UCSD-AML1 (cell line): Measurements from ENCODE around the gene LILRA1.
"Not testable (repeated sequence)": the region's sequence is repeated elsewhere in the genome, so short reads cannot be mapped to it uniquely, and the experiment has no call there.

Experiments used
- DNase-seq: peaks from one replicate; lab custom pipeline; 2025; ENCODE audit not compliant: unreplicated experiment; lab: John Stamatoyannopoulos, UW

Gene LILRA1

GRCh38 chr19:54593445-54593844 lies at the start of gene LILRA1:
TSS of gene LILRA1 (plus strand) at chr19:54593632. CDS start at chr19:54594245, 613 bp downstream.
- peak; percentile 27 for DNase-seq

DNA sequence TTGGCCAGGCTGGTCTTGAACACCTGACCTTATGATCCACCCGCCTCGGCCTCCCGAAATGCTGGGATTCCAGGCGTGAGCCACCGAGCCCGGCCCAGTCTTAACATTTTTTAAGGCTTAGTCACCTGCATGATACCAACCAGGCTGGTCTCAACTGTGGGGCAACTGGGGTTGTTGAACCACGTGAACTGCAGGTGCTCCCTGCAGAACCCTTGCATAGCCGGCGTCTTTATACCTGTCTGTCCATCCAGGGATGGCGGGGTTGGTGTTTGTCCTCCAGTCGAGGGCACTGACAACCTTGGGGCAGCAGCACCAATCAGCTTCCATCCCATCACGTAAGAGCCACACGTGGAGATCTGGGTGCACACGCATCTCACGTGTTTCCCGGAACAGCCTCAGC lies 44.6 kb upstream of the LILRA1 start:
- DNase-seq, result no peak

GRCh38 chr19:54549224-54549623 lies 44.2 kb upstream of the LILRA1 start:
- DNase-seq, result no peak

DNA sequence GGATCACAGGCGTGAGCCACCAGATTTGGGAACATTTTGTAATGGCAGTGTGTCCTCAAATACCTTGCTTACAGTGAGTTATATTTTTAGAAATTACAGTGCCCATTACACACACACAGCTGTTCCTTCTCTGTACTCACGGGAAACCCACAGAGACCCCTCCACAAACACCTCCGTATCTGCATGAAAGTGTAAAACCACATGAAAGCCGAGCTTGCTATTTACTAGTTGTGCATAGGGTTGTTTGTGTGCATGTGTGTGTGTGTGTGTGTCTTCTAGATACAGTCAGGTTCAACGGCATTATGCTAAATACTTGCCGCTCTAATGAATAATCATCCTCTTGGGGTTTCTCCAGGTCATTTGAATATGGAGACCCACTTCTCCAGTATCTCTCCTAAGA lies 42.1 kb upstream of the LILRA1 start:
- no peak for DNase-seq

GRCh38 chr19:54551950-54552912 lies 41.2 kb upstream of the LILRA1 start:
- DNase-seq, result no peak

- no peak for DNase-seq
Measured at GRCh38 chr19:54552913-54553310, 40.5 kb upstream of the LILRA1 start.

- DNase-seq, result no peak
Measured at GRCh38 chr19:54554006-54554405, 39.4 kb upstream of the LILRA1 start.

- no peak for DNase-seq
Measured at GRCh38 chr19:54554896-54555295, 38.5 kb upstream of the LILRA1 start.

DNA sequence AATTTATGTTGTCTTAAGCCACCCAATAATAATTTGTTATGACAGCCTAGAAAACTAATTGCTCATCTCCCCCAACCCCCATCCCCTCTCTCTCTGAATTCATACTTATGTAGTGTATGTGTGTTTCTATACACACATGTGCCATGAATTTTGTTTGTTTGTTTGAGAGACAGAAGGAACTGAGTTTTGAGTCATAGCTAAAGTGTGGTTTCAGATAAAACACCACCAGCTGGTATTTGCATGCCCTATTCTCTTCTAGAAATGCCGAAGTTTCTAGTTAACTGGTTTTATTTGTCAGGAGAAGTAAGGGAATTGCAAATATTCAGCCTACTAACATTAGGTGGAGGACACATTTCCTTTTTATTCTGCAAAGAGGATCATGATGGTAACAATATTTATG lies 37.2 kb upstream of the LILRA1 start:
- DNase-seq, result no peak

GRCh38 chr19:54558339-54558738 lies 35.1 kb upstream of the LILRA1 start:
- DNase-seq, result no peak

- no peak for DNase-seq
Measured at GRCh38 chr19:54560881-54561385, 32.5 kb upstream of the LILRA1 start.

DNA sequence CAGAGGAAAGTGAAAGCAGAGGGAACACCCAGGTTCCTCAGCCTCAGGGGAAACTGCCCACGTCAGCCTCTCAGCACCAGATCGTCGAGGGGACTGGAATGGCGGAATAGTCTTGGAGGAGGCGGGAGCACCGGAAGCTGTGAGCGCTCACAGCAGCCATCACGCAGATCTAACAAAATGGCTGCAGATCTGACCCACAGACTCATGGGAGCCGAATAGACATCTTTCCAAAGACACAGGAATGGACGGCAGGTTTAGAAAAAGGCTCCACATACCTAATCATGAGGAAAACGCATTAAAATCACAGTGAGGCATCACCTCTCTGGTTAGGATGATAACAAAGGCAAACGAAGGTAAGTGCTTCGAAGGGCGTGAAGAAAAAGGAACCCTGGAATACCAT lies 31.6 kb upstream of the LILRA1 start:
- no peak for DNase-seq

DNA sequence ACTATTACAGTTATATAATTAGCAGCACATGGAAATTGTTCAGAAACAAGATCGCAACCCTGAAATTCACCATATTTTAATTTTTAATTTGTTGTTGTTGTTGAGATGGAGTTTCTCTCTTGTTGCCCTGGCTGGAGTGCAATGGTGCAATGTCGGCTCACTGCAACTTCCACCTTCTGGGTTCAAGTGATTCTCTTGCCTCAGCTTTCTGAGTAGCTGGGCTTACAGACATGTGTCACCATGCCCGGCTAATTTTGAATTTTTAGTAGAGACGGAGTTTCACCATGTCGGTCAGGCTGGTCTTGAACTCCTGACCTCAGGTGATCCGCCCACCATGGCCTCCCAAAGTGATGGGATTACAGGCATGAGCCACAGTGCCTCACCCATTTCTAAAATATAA lies 30.2 kb upstream of the LILRA1 start:
- DNase-seq, result not testable (repeated sequence)

DNA sequence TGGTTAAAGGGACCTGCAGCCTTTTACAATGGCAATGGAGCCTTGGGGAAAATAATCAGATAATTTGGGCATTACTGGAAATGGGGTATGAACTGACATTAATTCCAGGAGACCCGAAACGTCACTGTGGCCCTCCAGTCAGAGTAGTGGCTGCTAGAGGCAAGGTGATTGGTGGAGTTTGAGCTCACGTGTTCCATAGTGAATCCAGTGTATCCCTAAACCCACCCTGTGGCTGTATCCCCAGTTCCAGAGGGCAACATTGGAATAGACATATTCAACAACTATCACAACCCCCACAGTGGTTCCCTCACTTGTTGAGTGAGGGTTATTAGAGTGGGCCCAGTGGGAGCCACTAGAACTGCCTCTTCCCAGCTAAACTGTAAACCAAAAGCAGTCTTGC lies 23.1 kb upstream of the LILRA1 start:
- no peak for DNase-seq

DNA sequence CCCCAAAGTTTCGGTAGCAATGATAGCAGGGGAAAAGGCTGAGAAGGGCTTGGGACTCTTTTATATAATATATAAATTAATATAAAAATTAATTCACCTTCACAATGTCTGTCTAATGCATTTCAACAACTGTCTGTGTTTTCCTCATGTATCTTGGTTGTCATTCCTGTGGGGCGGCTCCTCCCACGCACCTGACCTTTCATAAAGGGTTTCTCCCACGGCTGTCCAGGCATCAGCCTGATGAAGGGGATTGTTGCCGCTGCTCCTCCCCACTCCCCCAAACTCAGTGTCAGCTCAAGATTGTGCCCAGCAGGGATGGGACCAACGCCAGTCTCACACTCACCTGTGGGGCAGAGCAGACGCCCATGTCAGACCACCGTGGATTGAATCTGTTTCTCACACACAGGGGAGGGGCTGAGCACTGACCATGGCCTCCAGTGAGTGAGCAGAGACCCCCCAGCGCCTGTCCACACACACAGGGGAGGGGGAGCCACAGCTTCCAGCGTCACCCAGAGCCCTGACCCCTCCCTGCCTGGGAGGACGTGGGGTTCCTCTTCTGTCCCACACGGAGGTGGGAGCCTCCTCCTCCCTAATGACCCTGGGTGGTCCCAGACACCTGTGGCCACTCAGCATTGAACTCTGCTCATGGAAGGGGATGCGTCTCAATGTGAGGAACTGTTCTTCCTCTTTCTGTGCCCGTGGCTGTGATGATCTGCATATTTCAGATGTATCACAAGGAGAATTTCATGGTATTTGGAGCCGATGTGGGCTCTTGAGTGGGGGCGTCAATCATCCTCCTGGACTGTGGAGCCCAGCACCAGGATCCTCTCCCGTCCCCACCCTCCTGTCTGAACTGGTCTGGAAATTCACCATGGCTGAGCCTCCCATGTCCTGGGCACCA lies 21.5 kb upstream of the LILRA1 start:
- DNase-seq, result not testable (repeated sequence)

DNA sequence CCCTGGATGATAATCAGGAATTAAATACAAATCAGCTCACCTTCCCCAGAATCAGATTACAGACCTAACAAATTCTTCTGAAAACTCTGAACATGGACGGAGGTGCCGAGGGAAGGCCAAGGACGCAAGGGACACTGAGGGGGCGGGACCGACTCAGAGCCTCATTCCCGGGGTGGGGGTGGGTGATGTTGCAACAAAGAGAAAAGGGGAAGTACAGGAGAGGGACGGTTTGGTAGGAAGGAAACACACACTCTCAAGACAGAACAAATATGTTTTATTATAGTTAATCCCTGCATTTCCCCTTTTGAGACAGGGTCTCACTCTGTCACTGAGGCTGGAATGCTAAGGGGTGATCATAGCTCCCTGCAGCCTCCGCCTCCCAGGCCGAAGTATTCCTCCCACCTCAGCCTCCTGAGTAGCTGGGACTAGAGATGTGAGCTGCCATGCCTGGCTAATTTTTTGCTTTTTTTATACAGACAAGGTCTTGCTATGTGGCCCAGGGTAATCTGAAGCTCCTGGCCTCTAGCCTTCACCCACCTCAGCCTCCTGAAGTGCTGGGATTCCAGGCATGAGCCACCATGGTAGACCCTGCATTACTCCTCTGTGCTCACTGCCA lies 20.6 kb upstream of the LILRA1 start:
- DNase-seq, result peak; percentile 59

- DNase-seq, result no peak
Measured at GRCh38 chr19:54573330-54573872, 20.0 kb upstream of the LILRA1 start, which contains the start of gene LILRA2. TSS of gene LILRA2 (plus strand) at chr19:54573790. CDS start at chr19:54573879, 89 bp downstream.

GRCh38 chr19:54574051-54574450 lies 19.4 kb upstream of the LILRA1 start:
- no peak for DNase-seq

DNA sequence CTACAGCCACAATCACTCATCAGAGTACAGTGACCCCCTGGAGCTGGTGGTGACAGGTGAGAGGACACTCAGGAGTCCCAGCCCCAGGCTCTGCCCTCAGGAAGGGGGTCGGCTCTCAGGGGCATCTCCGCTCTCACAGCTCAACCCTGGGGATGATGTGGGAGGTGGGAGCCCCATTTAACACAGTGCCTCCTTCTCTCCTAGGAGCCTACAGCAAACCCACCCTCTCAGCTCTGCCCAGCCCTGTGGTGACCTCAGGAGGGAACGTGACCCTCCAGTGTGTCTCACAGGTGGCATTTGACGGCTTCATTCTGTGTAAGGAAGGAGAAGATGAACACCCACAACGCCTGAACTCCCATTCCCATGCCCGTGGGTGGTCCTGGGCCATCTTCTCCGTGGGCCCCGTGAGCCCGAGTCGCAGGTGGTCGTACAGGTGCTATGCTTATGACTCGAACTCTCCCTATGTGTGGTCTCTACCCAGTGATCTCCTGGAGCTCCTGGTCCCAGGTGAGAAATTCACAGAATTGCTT lies 18.8 kb upstream of the LILRA1 start:
- DNase-seq, result no peak

DNA sequence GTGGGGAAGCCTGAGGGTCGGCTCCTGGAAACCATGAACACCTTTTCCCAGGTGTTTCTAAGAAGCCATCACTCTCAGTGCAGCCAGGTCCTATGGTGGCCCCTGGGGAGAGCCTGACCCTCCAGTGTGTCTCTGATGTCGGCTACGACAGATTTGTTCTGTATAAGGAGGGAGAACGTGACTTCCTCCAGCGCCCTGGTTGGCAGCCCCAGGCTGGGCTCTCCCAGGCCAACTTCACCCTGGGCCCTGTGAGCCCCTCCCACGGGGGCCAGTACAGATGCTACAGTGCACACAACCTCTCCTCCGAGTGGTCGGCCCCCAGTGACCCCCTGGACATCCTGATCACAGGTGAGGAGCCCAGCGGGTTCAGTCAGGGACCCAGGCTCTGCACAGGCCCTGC lies 18.2 kb upstream of the LILRA1 start:
- DNase-seq, result not testable (repeated sequence)
